Mesendoderm (in vitro differentiated cells): ENCODE results near the gene OR5K2.

Source experiments
- DNase-seq: peaks from one replicate; pipeline ENCODE4 v3.0.0; 2013
- H2AK5ac ChIP-seq: 2 replicates; pipeline ENCODE4 v1.6.1; 2013; ENCODE audit warnings: low read length, inconsistent platforms
- H2BK120ac ChIP-seq: 2 replicates; pipeline ENCODE4 v1.6.1; 2013; ENCODE audit warnings: low read depth, mild to moderate bottlenecking, low read length, moderate library complexity, mixed read lengths
- H2BK15ac ChIP-seq: replicated peaks from 2 replicates; pipeline ENCODE4 v1.6.1; 2013; ENCODE audit warnings: low read depth, mild to moderate bottlenecking, moderate library complexity
- H2BK5ac ChIP-seq: 2 replicates; pipeline ENCODE4 v1.6.1; 2013; ENCODE audit warnings: low read length, inconsistent platforms
- H3K18ac ChIP-seq: 2 replicates; pipeline ENCODE4 v1.6.1; 2013; ENCODE audit warnings: mild to moderate bottlenecking, low read length, mixed read lengths
- H3K23ac ChIP-seq: one replicate; pipeline ENCODE4 v1.6.1; 2013; ENCODE audit warnings: low read length
- H3K27ac ChIP-seq: 2 replicates; pipeline ENCODE4 v1.5.1; 2013; ENCODE audit warnings: low read depth, mild to moderate bottlenecking, inconsistent platforms, low read length, moderate library complexity
- H3K27me3 ChIP-seq: 2 replicates; pipeline ENCODE4 v1.6.1; 2013; ENCODE audit warnings: low read length, control low read depth, mild to moderate bottlenecking, inconsistent platforms; ENCODE audit not compliant: insufficient read depth, poor library complexity
- H3K36me3 ChIP-seq: 2 replicates; pipeline ENCODE4 v1.6.1; 2013; ENCODE audit warnings: low read length, inconsistent platforms; ENCODE audit not compliant: control insufficient read depth, insufficient read depth
- H3K4ac ChIP-seq: one replicate; pipeline ENCODE4 v1.6.1; 2013; ENCODE audit warnings: low read depth, mild to moderate bottlenecking, low read length, moderate library complexity
- H3K4me1 ChIP-seq: 2 replicates; pipeline ENCODE4 v1.6.1; 2013; ENCODE audit warnings: low read depth, low read length, inconsistent platforms; ENCODE audit not compliant: control insufficient read depth
- H3K4me2 ChIP-seq: 2 replicates; pipeline ENCODE4 v1.6.1; 2013; ENCODE audit warnings: low read length
- H3K4me3 ChIP-seq: 2 replicates; pipeline ENCODE4 v1.5.1; 2013; ENCODE audit warnings: mild to moderate bottlenecking, low read length
- H3K56ac ChIP-seq: one replicate; pipeline ENCODE4 v1.6.1; 2013; ENCODE audit warnings: low read length
- H3K79me1 ChIP-seq: 2 replicates; pipeline ENCODE4 v1.6.1; 2013; ENCODE audit warnings: low read length, inconsistent platforms
- H3K79me2 ChIP-seq: 2 replicates; pipeline ENCODE4 v1.6.1; 2013; ENCODE audit warnings: mild to moderate bottlenecking, low read length; ENCODE audit not compliant: control insufficient read depth, insufficient read depth
- H3K9ac ChIP-seq: 2 replicates; pipeline ENCODE4 v1.6.1; 2013; ENCODE audit warnings: low read length, inconsistent platforms
- H4K5ac ChIP-seq: one replicate; pipeline ENCODE4 v1.6.1; 2013; ENCODE audit warnings: low read length
- H4K8ac ChIP-seq: one replicate; pipeline ENCODE4 v1.6.1; 2013; ENCODE audit warnings: low read depth, mild to moderate bottlenecking, control low read depth, low read length, moderate library complexity
- WGBS: extraction: QIAGEN DNeasy Blood & Tissue Kit; methylation state at CpG from one replicate; pipeline ENCODE4 v1.1.7; 2013; ENCODE audit warnings: low lambda C conversion rate, missing lambda C conversion rate; ENCODE audit not compliant: insufficient coverage; ENCODE audit errors: extremely low coverage; 5-methylcytosine and 5-hydroxymethylcytosine counted together

Gene OR5K2

GRCh38 chr3:98532275-98532637 lies 34.8 kb downstream of the OR5K2 start:
- Histone ChIP-seq H3K4me3 (no peak overlapping the region), H3K79me1 (no peaks in the 10 kb centered on the region), H3K9ac (no peak overlapping the region), H3K79me2 (no peaks in the 10 kb centered on the region), H4K5ac (no peak overlapping the region), H3K4me1 (no peaks in the 10 kb centered on the region), H3K4ac (no peak overlapping the region), H3K18ac (no peak overlapping the region), H2BK120ac (no peak overlapping the region), H4K8ac (no peak overlapping the region), H3K36me3 (no peaks in the 10 kb centered on the region), H3K23ac (no peak overlapping the region), H3K27me3 (no peaks in the 10 kb centered on the region), H2BK5ac (no peak overlapping the region), H3K27ac (no peak overlapping the region), H3K56ac (no peak overlapping the region), H2BK15ac (no peak overlapping the region), H3K4me2 (no peak overlapping the region), H2AK5ac (no peak overlapping the region)
- whole genome bisulfite sequencing, result no CpG with 5 or more reads among the region's 5 CpGs
- DNase-seq, result peak; percentile 11

GRCh38 chr3:98532709-98533571 lies 35.5 kb downstream of the OR5K2 start:
- H3K9ac ChIP-seq, result no peak overlapping the region
- no peak overlapping the region for H4K8ac ChIP-seq
- H3K27ac ChIP-seq, result no peak overlapping the region
- H3K23ac ChIP-seq, result peak overlapping the region; percentile 11
- no peak overlapping the region for H3K18ac ChIP-seq
- H2BK120ac ChIP-seq, result no peak overlapping the region
- H2AK5ac ChIP-seq, result no peak overlapping the region
- no peak for DNase-seq
- no peak overlapping the region for H4K5ac ChIP-seq
- WGBS, result no CpG with 5 or more reads among the region's 6 CpGs
- H3K36me3 ChIP-seq, result no peaks in the 10 kb centered on the region
- no peak overlapping the region for H3K4me3 ChIP-seq
- no peaks in the 10 kb centered on the region for H3K79me2 ChIP-seq
- H3K79me1 ChIP-seq, result no peaks in the 10 kb centered on the region
- no peaks in the 10 kb centered on the region for H3K27me3 ChIP-seq
- no peak overlapping the region for H3K4ac ChIP-seq
- no peak overlapping the region for H2BK5ac ChIP-seq
- H2BK15ac ChIP-seq, result no peak overlapping the region
- H3K56ac ChIP-seq, result no peak overlapping the region
- H3K4me1 ChIP-seq, result no peaks in the 10 kb centered on the region
- no peak overlapping the region for H3K4me2 ChIP-seq

- Histone ChIP-seq H3K27me3 (no peaks in the 10 kb centered on the region), H3K9ac (no peak overlapping the region), H2BK15ac (no peak overlapping the region), H3K18ac (no peak overlapping the region), H3K4ac (no peak overlapping the region), H3K4me3 (no peak overlapping the region), H2AK5ac (no peak overlapping the region), H3K23ac (no peak overlapping the region), H3K36me3 (no peaks in the 10 kb centered on the region), H3K79me1 (no peaks in the 10 kb centered on the region), H4K5ac (no peak overlapping the region), H2BK5ac (no peak overlapping the region), H3K56ac (no peak overlapping the region), H3K79me2 (no peaks in the 10 kb centered on the region), H4K8ac (no peak overlapping the region), H3K27ac (no peak overlapping the region), H2BK120ac (no peak overlapping the region), H3K4me1 (no peaks in the 10 kb centered on the region), H3K4me2 (no peak overlapping the region)
- WGBS, result no CpG with 5 or more reads among the region's 2 CpGs
- DNase-seq, result no peak
Observed at GRCh38 chr3:98534168-98534567, 36.7 kb downstream of the OR5K2 start.

- no peak overlapping the region for H3K9ac ChIP-seq
- no peaks in the 10 kb centered on the region for H3K4me1 ChIP-seq
- no peak overlapping the region for H3K4me2 ChIP-seq
- no peaks in the 10 kb centered on the region for H3K79me1 ChIP-seq
- H4K8ac ChIP-seq, result no peak overlapping the region
- no peak overlapping the region for H2BK5ac ChIP-seq
- no peak overlapping the region for H3K56ac ChIP-seq
- H3K4me3 ChIP-seq, result no peak overlapping the region
- no peak overlapping the region for H2BK120ac ChIP-seq
- no peak overlapping the region for H3K4ac ChIP-seq
- H3K79me2 ChIP-seq, result no peaks in the 10 kb centered on the region
- no peak for DNase-seq
- no peak overlapping the region for H3K18ac ChIP-seq
- no CpG with 5 or more reads among the region's 1 CpG for WGBS
- no peak overlapping the region for H4K5ac ChIP-seq
- no peak overlapping the region for H2AK5ac ChIP-seq
- no peak overlapping the region for H3K27ac ChIP-seq
- H3K36me3 ChIP-seq, result no peaks in the 10 kb centered on the region
- H3K27me3 ChIP-seq, result no peaks in the 10 kb centered on the region
- no peak overlapping the region for H2BK15ac ChIP-seq
- H3K23ac ChIP-seq, result no peak overlapping the region
Observed at GRCh38 chr3:98534734-98535133, 37.3 kb downstream of the OR5K2 start.

GRCh38 chr3:98536456-98537017 lies 39.1 kb downstream of the OR5K2 start:
- Histone ChIP-seq H2BK15ac (no peak overlapping the region), H3K4me3 (no peak overlapping the region), H3K56ac (no peak overlapping the region), H3K4me2 (no peak overlapping the region), H3K27me3 (no peaks in the 10 kb centered on the region), H2AK5ac (no peak overlapping the region), H2BK120ac (no peak overlapping the region), H3K4ac (no peak overlapping the region), H3K9ac (no peak overlapping the region), H2BK5ac (no peak overlapping the region), H3K79me2 (no peaks in the 10 kb centered on the region), H4K8ac (no peak overlapping the region), H3K79me1 (no peaks in the 10 kb centered on the region), H3K27ac (no peak overlapping the region), H3K4me1 (no peaks in the 10 kb centered on the region), H3K36me3 (no peaks in the 10 kb centered on the region), H3K18ac (no peak overlapping the region), H3K23ac (no peak overlapping the region), H4K5ac (no peak overlapping the region)
- WGBS, result no CpG with 5 or more reads among the region's 6 CpGs
- no peak for DNase-seq
